SH-SY5Y (cell line): Measurements from ENCODE around the gene NTSR1.

Experiments
- GATA2 ChIP-seq: IDR thresholded peaks from 2 replicates; pipeline ENCODE4 v1.6.1; 2011; ENCODE audit warnings: mild to moderate bottlenecking, low read depth, low read length
- GATA3 ChIP-seq: IDR thresholded peaks from 2 replicates; pipeline ENCODE4 v1.6.1; 2011; ENCODE audit warnings: low read depth, mild to moderate bottlenecking, low read length, moderate library complexity

GRCh38 chr20:62724692-62725595, 16.3 kb downstream of the NTSR1 start:
- TF ChIP-seq GATA2, result no peak
- no peak for TF ChIP-seq GATA3
